ENCODE data around the gene SIN3B. TPM values are rescaled to one million over a fixed set of nuclear protein-coding genes. Genes with fewer than 3 reads are reported as not detected.

The SIN3B gene
- total and polyA plus RNA-seq, 9 of the 15 experiments (the other 6 are each of a cell fraction or from before 2014, with no cell fraction given), result 0.51 to 34.2 (median 14.3) TPM

DNA sequence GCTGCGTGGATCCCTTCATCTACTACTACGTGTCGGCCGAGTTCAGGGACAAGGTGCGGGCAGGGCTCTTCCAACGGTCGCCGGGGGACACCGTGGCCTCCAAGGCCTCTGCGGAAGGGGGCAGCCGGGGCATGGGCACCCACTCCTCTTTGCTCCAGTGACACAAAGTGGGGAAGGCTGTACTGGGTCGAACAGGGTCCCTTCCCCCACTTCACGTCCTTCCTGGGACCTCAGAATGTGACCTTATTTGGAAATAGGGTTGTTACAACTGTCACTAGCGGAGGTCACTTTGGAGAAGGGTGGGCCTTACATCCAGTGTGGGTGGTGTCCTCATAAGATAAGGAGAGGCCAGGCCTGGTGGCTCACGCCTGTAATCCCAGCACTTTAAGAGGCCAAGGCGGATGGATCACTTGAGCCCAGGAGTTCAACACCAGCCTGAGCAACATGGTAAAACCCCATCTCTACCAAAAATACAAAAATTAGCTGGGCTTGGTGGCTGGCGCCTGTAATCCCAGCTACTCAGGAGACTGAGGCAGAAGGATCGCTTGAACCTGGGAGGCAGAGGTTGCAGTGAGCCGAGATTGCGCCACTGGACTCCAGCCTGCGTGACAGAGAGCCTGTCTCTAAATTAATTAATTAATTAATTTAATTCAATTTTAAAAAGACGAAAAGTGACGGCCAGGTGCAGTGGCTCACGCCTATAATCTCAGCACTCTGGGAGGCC, 61.4 kb downstream of the SIN3B start (continued):
- TF ChIP-seq, protein P1, sequence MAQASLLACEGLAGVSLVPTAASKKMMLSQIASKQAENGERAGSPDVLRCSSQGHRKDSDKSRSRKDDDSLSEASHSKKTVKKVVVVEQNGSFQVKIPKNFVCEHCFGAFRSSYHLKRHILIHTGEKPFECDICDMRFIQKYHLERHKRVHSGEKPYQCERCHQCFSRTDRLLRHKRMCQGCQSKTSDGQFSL (CRISPR knock-in tag; IDR thresholded peaks at IDR 0.05), result no peak
- TF ChIP-seq, protein P1 (tag; IDR thresholded peaks at IDR 0.05), result 0 out of 4 replicates have a peak, but pooled peaks of 1 of the 2 experiments have one; percentile 8
- no peak; the same call in 1 of the 2 replicates for TF ChIP-seq RB1 (IDR thresholded peaks at IDR 0.05; ENCODE audit: low read depth)

- POLR2A ChIA-PET, result interaction anchor here (0.9 kb wide), 1 partner anchor 66 kb away, joined by 3 read pairs; no protein-coding TSS in a partner anchor
- Histone ChIP-seq H3K27me3 (ENCODE audit: control insufficient read depth in 2 of 2, insufficient read depth in 2 of 2, low read length in 2 of 2) (no peaks in the 10 kb centered on the region), H3K4me3 (no peak overlapping the region), H3K9me1 (ENCODE audit: control insufficient read depth, insufficient read depth, low read length) (no peaks in the 10 kb centered on the region), H3K27ac (ENCODE audit: extremely low read depth, low read depth, low read length) (peak overlapping the region; percentile 100; the same call in 2 of the 3 replicates), H3K9me3 (replicated peaks; ENCODE audit: control insufficient read depth, insufficient read depth, low read depth, low read length) (no peaks in the 10 kb centered on the region), H2AFZ (ENCODE audit: low read depth, low read length) (no peak overlapping the region), H3K4me1 (replicated peaks in 1 of 2; ENCODE audit: control insufficient read depth in 2 of 2, insufficient read depth in 2 of 2, low read length in 2 of 2) (peaks cover 48 to 93% of the 10 kb centered on the region in 2 experiments), H4K20me1 (replicated peaks; ENCODE audit: control insufficient read depth, insufficient read depth, low read length) (no peaks in the 10 kb centered on the region), H3K4me2 (ENCODE audit: insufficient read depth, low read length) (0 out of 2 replicates have a peak overlapping the region, but pooled peaks have one; percentile 1), H3K36me3 (ENCODE audit: control insufficient read depth, insufficient read depth, low read length) (peaks cover 26% of the 10 kb centered on the region; the same call in 2 of the 3 replicates), H3K79me2 (ENCODE audit: control insufficient read depth, insufficient read depth, low read length) (peaks cover 47% of the 10 kb centered on the region), H3K9ac (ENCODE audit: insufficient read depth in 1 of 2, low read depth in 2 of 2, low read length in 2 of 2) (peak overlapping the region in 1 of 2 experiments; percentile 88; a peak in 2 of 4 replicates)
- WGBS (ENCODE audit: insufficient coverage, low coverage, missing lambda C conversion rate), result 86% methylated on average over 11 of the region's 12 CpGs
- ATAC-seq (no peak), FAIRE-seq (no peak), DNase-seq (ENCODE audit: extremely low read depth in 1 of 4, low spot score in 3 of 4) (no peak)
- no TSS peak for BruUV-seq (replicated peaks)
- in situ Hi-C loops (cut with MboI) (no loop called here), intact Hi-C loops (cut with micrococcal nuclease) (no loop called here)
- CTCF ChIA-PET (ENCODE audit: low intra/inter-chr PET ratio), result no interaction called here
- TF ChIP-seq POLR2A (conservative IDR thresholded peaks at IDR 0.05) (peak; percentile 43; the same call in 1 of the 2 replicates), SMARCB1 (IDR thresholded peaks at IDR 0.05; ENCODE audit: insufficient read length, low read depth) (no peak), ZEB2 (IDR thresholded peaks at IDR 0.05) (no peak), FOXK2 (conservative IDR thresholded peaks at IDR 0.05 in 1 of 2, IDR thresholded peaks at IDR 0.05 in 1 of 2; ENCODE audit: low read depth in 2 of 2) (no peak), ZKSCAN8 (CRISPR knock-in tag; IDR thresholded peaks at IDR 0.05) (no peak), PHF20 (IDR thresholded peaks at IDR 0.05; ENCODE audit: partially characterized antibody) (no peak), USF2 (CRISPR knock-in tag; IDR thresholded peaks at IDR 0.05) (no peak)
- TF ChIP-seq, protein P2, sequence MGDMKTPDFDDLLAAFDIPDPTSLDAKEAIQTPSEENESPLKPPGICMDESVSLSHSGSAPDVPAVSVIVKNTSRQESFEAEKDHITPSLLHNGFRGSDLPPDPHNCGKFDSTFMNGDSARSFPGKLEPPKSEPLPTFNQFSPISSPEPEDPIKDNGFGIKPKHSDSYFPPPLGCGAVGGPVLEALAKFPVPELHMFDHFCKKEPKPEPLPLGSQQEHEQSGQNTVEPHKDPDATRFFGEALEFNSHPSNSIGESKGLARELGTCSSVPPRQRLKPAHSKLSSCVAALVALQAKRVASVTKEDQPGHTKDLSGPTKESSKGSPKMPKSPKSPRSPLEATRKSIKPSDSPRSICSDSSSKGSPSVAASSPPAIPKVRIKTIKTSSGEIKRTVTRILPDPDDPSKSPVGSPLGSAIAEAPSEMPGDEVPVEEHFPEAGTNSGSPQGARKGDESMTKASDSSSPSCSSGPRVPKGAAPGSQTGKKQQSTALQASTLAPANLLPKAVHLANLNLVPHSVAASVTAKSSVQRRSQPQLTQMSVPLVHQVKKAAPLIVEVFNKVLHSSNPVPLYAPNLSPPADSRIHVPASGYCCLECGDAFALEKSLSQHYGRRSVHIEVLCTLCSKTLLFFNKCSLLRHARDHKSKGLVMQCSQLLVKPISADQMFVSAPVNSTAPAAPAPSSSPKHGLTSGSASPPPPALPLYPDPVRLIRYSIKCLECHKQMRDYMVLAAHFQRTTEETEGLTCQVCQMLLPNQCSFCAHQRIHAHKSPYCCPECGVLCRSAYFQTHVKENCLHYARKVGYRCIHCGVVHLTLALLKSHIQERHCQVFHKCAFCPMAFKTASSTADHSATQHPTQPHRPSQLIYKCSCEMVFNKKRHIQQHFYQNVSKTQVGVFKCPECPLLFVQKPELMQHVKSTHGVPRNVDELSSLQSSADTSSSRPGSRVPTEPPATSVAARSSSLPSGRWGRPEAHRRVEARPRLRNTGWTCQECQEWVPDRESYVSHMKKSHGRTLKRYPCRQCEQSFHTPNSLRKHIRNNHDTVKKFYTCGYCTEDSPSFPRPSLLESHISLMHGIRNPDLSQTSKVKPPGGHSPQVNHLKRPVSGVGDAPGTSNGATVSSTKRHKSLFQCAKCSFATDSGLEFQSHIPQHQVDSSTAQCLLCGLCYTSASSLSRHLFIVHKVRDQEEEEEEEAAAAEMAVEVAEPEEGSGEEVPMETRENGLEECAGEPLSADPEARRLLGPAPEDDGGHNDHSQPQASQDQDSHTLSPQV (IDR thresholded peaks at IDR 0.05), result peak; percentile 26; the same call in 1 of the 2 replicates
- TF ChIP-seq, protein P3, sequence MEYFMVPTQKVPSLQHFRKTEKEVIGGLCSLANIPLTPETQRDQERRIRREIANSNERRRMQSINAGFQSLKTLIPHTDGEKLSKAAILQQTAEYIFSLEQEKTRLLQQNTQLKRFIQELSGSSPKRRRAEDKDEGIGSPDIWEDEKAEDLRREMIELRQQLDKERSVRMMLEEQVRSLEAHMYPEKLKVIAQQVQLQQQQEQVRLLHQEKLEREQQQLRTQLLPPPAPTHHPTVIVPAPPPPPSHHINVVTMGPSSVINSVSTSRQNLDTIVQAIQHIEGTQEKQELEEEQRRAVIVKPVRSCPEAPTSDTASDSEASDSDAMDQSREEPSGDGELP (CRISPR knock-in tag; IDR thresholded peaks at IDR 0.05; ENCODE audit: borderline replicate concordance), result 0 out of 2 replicates have a peak, but pooled peaks have one; percentile 13
Measured at GRCh38 chr19:16891696-16892382, 62.6 kb downstream of the SIN3B start.
